HEK293 (cell line): ENCODE data around the gene MT1A.

Experiments
- YY1 ChIP-seq: fragments of 450-650 bp; formaldehyde crosslinking; IDR thresholded peaks from 2 replicates; pipeline ENCODE4 v1.5.1; 2018; ENCODE audit warnings: missing biosample characterization, missing genetic modification characterization
- ZNF366 ChIP-seq: fragments of 450-650 bp; formaldehyde crosslinking; conservative IDR thresholded peaks from 2 replicates; pipeline ENCODE4 v1.5.1; 2016; ENCODE audit warnings: missing biosample characterization, missing genetic modification characterization
- ZNF416 ChIP-seq: fragments of 450-650 bp; formaldehyde crosslinking; IDR thresholded peaks from 2 replicates; pipeline ENCODE4 v1.5.1; 2016; ENCODE audit warnings: missing biosample characterization, missing genetic modification characterization
- TF ChIP-seq, protein P1 (sequence below): fragments of 450-650 bp; formaldehyde crosslinking; IDR thresholded peaks from 2 replicates; pipeline ENCODE4 v1.5.1; 2016; ENCODE audit warnings: missing biosample characterization, missing genetic modification characterization
- TF ChIP-seq, protein P2 (sequence below): fragments of 450-650 bp; formaldehyde crosslinking; IDR thresholded peaks from 2 replicates; pipeline ENCODE4 v1.5.1; 2016; ENCODE audit warnings: missing biosample characterization, missing genetic modification characterization

- TF ChIP-seq, protein P1, sequence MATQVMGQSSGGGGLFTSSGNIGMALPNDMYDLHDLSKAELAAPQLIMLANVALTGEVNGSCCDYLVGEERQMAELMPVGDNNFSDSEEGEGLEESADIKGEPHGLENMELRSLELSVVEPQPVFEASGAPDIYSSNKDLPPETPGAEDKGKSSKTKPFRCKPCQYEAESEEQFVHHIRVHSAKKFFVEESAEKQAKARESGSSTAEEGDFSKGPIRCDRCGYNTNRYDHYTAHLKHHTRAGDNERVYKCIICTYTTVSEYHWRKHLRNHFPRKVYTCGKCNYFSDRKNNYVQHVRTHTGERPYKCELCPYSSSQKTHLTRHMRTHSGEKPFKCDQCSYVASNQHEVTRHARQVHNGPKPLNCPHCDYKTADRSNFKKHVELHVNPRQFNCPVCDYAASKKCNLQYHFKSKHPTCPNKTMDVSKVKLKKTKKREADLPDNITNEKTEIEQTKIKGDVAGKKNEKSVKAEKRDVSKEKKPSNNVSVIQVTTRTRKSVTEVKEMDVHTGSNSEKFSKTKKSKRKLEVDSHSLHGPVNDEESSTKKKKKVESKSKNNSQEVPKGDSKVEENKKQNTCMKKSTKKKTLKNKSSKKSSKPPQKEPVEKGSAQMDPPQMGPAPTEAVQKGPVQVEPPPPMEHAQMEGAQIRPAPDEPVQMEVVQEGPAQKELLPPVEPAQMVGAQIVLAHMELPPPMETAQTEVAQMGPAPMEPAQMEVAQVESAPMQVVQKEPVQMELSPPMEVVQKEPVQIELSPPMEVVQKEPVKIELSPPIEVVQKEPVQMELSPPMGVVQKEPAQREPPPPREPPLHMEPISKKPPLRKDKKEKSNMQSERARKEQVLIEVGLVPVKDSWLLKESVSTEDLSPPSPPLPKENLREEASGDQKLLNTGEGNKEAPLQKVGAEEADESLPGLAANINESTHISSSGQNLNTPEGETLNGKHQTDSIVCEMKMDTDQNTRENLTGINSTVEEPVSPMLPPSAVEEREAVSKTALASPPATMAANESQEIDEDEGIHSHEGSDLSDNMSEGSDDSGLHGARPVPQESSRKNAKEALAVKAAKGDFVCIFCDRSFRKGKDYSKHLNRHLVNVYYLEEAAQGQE, result no peak
- TF ChIP-seq ZNF366 (tag by site-specific recombination) (no peak), ZNF416 (tag by site-specific recombination) (no peak), YY1 (tag by site-specific recombination) (no peak)
- TF ChIP-seq, protein P2, sequence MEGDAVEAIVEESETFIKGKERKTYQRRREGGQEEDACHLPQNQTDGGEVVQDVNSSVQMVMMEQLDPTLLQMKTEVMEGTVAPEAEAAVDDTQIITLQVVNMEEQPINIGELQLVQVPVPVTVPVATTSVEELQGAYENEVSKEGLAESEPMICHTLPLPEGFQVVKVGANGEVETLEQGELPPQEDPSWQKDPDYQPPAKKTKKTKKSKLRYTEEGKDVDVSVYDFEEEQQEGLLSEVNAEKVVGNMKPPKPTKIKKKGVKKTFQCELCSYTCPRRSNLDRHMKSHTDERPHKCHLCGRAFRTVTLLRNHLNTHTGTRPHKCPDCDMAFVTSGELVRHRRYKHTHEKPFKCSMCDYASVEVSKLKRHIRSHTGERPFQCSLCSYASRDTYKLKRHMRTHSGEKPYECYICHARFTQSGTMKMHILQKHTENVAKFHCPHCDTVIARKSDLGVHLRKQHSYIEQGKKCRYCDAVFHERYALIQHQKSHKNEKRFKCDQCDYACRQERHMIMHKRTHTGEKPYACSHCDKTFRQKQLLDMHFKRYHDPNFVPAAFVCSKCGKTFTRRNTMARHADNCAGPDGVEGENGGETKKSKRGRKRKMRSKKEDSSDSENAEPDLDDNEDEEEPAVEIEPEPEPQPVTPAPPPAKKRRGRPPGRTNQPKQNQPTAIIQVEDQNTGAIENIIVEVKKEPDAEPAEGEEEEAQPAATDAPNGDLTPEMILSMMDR (tag by site-specific recombination), result no peak
Measured at GRCh38 chr16:56618138-56618537, 20.3 kb upstream of the MT1A start.
